IPS DF 4.7 (cell line): ENCODE data around the gene RFPL3.
"Not testable (repeated sequence)": the region's sequence is repeated elsewhere in the genome, so short reads cannot be mapped to it uniquely, and the experiment has no call there.

ENCODE experiments used
- DNase-seq: peaks from one replicate; pipeline ENCODE4 v3.0.0-alpha.2; 2013; ENCODE audit warnings: low spot score; ENCODE audit errors: extremely low read depth

The RFPL3 gene

DNA sequence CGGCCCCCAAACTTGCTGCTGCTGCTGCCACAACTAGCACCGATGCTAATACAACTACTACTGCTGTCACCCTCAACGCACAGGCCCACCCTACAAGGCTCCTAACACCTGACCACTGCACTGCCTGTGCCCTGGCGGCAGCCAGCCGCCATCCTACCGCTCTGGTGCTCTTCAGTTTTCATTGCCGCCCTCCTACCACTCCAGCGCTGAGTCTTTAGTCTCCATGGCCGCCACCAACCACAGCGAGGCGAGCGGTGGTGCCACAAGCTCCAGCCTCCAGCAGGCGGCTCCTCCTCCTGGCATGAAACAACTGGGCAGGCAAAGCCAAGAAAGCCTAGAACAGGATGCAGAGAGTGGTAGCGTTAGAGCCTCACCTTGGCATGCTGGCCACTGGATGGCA is 5.0 kb upstream of the RFPL3 start:
- DNase-seq: no peak

DNA sequence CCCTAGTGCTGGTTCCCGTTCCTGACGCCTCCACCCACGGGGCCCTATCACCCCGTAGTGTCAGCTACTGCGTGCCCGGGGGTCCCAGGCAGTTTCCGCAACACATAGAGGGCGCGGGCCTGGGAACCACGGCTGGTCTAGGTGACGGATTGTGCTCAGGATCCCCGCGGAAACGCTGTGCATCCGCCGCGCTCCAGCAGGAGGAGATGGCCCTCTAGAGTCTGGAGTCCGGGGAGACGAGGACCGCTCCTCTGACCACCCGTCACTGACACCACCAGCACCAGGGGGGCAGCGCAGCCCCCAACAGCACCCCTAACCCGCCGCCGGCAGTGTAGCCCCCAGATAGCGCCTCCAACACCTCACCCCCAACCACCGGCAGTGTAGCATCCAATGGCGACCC is 4.4 kb upstream of the RFPL3 start:
- no peak for DNase-seq

DNA sequence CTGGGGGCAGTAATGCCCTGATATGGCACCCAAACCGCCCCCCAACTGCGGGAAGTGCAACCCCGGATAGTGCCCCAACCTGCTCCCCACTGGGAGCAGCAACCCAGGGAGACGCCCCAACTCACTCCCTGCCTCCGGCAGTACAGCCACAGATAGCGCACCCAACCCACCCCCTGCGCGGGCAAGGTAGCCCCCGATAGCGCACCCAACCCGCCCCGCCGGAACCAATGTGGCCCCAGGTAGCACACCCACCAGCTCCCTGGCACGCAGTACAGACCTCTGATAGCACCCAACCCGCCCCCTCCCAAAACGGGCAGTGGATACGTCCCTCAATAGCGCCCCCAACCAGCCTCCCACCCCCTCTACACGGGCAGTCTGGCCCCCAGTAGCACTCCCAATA is 3.8 kb upstream of the RFPL3 start:
- no peak for DNase-seq

DNA sequence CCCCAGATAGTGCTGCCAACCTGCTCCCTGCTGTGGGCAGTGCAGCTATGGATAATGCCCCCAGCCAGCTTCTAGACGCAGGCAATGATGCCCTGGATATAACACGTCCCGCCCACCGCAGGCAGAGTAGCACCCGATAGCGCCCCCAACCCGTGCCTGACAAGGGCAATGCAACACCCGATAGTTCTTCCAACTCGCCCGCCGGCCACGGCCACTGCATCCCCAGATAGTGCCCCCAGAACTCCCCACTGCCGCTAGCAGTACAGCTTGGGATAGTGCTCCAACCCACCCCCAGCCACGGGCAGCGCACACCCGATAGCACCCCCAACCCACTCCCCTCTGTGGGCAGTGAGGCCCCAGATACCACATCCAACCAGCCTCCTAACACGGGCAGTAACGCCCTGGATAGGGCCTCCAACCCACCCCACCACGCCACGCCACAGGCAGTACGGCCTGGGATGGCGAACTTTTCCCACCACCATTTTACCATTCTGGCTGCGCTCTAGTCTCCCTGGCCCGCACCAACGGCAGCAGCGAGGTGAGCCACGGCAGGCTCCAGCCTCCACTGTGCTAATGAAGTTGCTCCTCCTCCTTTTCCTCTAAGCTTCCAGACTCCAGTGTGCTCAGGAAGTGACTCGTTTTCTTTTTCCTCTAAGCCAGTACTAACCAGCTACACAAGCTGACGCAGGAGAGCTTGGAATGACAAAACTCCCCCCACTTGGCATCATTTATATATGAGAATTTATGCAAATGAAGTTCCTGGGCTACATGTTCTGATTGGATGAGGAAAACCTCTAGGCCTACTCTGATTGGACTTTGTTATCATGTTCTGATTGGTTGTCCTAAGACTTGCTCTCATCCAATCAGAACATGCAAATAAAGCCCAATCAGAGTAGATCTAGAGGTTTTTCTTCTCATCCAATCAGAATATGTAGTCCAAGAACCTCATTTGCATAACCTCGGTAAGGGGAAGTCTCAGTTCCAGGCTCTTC is 3.0 kb upstream of the RFPL3 start:
- DNase-seq: no peak

DNA sequence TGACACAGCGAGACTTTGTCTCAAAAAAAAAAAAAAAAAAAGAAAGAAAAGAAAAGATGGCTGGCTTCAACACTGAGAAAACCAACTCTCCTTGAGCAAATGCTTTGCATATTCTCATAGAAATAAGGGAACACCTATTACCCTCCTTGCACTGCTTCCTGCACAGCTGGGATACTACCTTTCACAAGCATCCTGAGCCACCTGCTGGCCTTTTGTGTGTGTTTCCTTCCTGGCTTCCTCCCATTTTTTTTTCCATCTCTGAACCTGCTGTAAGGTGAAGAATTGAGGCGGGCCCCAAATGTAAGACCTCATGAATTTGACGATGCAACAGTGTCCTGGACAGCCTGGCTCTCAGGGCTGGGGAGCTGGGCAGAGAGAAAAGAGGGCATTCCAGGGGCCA is 1.9 kb upstream of the RFPL3 start:
- peak; percentile 46 for DNase-seq

DNA sequence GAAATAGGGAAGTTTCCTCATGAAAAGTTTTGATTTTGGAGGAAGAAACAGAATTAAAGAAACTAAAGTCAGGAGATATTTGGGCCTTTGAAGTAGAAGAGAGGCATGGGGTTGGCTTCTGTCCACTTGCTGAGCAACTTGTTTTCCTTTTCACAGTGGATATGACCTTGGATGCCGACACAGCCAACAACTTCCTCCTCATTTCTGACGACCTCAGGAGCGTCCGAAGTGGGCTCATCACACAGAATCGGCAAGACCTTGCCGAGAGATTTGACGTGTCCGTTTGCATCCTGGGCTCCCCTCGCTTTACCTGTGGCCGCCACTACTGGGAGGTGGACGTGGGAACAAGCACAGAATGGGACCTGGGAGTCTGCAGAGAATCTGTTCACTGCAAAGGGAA is 2.4 kb downstream of the RFPL3 start:
- DNase-seq: not testable (repeated sequence)

DNA sequence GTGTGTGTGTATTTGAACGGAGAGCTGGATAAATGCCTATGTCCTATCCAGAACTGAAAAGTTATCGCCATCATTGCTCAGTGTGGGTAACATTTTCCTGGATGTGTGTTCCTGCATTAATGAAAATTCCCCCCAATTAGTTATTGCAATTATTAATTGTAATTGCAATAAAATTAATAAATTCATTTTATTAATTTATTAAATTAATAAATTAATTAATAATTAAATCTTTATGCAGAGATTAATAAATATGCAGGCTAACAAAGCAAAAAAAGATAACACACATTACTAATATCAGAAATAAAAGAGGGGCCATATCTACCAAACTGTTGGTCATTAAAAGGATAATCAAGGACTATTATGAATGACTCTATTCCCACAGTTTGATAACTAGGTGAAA is 3.6 kb downstream of the RFPL3 start:
- DNase-seq: no peak

DNA sequence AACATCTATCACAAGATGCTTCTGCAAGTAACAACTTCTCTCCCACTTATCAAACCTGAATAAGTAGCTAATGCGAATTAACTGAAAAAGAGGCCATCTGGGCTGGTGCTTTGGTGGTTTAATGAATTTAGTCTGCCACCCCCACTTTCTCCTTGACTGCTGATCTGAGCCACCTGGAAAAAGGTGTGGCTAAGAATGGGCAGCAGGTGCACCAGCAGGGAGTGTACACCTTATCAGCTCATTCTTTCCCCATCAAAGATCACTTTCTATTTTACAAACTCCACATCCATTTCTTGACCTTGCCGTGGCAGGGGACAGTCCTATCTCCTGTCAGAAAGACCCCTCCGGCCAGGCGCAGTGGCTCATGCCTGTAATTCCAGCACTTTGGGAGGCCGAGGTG is 6.5 kb downstream of the RFPL3 start:
- DNase-seq: no peak

DNA sequence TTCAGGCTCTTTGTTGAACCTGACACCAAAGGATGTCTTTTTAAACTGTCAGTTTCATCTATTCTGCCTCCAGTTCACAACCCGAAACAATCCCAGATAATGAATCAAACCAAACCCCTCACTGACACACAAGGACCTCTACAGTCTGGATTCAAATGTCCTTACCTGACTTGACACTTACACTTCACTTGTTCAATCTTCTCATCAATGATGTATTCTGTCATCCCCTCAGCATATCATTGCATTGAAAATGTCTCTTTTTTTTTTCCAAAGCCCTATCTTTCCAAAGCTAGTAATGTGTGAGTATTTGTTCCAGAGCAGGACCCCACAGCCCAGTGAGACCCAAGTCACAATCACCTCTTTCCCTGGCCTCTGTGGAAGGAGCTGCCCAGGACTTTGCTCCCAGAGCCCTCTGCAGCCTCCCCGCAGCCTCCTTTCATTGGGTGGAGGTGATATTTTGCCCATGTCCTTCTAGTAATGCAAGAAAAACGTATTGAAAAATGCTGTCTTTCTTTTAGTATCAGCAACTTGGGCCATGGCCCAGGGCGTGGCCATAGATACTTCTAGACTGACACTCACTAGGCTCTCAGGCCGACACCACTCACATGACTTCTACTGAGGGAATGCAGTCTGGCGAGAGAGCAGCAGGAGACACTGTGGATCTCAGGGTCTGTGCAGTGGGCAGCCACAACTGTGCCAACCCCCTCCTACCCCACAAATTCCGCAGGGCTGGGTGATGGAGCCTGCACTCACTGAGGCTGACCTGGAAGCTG is 18.2 kb downstream of the RFPL3 start:
- DNase-seq: no peak

DNA sequence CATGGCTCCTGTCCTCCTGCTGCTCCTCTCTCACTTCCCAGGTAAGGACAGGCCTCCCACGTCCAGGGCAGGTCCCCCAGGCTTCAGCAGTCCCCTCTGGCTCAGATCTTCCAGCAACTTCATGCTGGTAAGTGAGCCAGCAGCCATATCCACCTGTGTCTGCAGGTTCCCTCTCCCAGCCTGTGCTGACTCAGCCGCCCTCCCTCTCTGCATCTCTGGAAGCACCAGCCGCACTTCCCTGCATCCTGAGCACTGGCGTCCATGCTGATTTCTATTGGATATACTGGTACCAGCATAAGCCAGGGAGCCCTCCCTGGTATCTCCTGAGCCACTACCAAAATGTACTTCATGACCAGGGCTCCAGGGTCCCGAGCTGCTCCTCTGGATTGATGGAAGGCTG is 19.0 kb downstream of the RFPL3 start:
- DNase-seq: no peak

DNA sequence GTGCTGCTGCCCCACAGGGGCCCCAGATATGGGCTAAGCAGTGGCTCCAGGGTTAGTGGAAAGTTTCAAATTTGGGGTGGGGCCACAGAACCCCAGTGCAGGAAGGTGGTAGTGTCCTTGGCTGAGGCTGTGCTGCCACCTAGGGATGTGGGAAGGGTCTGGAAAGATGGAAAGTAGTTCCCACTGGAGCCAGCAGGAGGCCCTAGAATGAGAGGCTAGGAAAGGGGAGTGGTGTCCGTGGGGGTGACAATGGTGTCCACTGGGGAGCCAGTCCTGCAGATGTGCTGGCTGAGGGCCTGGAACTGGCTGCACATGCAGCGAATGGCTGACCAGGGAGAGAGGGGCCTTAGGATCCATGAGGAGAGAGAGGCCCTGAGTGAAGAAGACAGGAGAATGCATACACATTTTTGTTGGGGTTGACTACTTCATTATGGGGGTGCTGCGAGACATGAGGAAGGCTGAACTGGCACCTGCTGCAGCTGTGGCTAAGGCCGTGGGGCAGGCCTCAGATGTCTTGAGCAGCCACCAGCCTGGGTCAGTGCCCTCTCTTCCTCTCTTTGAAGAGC is 21.1 kb downstream of the RFPL3 start:
- peak; percentile 41 for DNase-seq

DNA sequence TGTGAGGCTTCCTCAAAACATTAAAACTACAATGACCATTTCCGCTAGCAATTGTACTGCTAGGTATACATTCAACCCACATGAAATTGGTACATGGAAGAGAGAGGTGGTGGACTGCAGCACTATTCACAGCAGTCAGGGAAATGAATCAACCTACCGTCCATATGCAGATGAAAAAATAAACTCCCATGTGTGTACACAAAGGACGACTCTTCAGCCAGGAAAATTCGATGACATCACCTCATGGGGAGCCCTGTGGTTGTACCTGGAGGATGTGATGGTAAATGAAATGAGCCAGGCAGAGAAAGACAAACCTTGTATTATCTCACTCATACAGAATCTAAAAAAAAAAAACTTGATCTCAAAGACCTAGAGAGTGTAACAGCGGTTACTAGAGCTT is 23.3 kb downstream of the RFPL3 start:
- DNase-seq: no peak

DNA sequence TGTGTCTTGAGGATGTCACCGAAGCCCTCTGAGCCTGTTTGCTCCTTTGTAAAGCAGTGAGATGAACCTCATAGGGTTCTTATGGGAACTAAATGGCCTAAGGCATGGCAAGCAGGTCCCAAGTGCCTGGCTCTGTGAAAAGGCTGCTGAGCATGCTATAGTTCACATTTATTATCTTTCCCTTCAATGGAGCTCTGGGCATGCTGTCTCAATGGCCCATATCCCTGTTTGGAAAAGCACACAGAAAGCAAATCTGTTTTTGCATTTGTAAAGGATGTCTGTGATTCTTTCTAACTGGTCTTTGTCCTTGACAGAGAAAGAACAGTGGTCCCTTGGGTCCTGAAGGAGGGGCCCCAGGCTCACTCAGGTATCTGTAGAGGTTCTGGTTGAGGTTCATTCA is 28.0 kb downstream of the RFPL3 start:
- DNase-seq: no peak

DNA sequence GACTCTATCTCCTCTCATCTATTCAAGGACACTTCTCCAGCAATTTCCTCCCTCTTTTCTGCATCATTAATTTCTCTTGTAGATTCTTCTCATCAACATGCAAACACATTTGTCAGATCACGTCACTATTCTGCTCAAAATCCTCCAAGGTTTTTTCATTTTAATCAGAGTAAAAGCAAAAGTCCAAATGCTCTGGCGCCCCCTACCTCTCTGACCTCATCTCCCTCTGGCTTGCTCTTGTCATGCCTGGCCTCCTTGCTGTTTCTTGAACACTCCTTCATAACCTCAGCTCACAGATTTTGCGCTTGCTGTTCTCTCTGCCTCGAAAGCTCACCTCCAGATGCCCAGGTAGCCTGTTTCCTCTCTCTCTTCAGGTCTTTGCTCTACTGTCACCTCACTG is 32.0 kb downstream of the RFPL3 start:
- no peak for DNase-seq

DNA sequence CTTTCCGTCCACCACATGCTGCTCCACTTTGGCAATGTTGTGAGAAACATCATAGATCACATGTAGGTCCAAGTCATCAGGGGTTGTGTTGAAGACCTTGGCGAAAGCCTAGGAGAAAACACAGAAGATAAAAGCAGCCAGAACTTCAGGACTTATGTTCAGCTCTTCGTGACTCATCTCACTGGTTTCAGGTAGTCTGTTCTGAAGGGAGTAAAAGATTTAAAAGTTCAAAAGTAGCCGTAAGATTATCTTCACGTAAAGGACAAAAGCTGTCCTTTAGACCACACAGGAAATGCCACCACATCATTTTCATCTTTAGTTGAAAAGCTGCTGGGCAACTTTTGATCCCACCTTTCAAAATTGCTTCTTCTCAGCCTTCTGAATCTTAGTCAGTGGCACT is 37.4 kb downstream of the RFPL3 start:
- no peak for DNase-seq

DNA sequence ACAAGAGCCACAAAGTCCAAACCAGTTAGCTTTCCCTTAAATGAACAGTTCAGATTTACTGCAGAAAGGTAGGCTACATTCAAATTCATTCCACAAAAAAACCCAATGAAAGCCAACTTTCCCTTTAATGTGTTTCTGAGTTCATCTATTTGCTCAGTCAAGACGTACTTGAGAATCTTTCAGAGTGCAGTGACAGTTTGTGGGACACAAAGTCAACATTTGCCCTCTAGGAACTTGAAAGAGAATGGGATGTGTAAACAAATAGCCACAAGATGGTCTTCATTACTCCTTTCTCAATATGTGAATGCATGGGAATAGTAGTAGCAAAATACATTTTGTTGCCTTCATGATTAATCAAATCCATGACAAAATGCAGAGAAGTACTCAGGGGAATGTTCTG is 38.6 kb downstream of the RFPL3 start:
- no peak for DNase-seq

DNA sequence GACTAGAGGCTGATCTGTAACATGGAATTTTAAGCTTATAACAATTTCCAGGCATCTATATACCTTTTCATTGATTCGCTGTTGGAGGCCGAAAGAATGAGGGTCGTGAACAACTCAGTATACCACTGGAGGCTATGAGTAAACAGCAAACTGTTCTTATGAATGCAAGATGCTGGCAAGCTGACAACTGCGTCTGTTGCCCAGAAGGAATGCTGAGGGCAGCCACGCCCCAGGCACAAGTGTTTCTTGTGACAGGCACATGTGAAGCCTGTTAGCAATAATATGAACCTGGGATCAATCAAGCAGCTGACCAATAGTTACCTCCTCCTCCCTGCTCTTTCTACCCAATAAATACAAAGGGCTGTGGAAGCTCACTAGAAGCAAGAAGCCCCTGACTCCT is 39.1 kb downstream of the RFPL3 start:
- DNase-seq: no peak

DNA sequence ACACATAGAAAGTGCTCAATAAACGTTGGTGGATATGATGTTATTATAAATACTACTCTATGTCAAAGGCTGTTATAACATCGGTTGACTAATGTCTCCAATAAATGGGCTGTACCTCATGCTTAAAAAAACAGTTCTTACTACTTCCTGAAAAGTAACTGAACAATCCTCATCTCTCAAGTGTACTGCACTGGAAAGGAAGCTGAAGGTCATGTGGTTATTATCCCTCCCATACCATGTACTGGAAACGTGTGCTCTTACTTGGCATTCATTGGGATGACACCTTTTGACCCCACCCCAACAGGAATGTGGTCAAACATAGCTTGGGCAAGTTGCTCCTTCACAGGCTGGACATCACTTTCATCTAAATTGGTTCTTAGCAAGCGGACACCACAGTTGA is 43.8 kb downstream of the RFPL3 start:
- DNase-seq: no peak

DNA sequence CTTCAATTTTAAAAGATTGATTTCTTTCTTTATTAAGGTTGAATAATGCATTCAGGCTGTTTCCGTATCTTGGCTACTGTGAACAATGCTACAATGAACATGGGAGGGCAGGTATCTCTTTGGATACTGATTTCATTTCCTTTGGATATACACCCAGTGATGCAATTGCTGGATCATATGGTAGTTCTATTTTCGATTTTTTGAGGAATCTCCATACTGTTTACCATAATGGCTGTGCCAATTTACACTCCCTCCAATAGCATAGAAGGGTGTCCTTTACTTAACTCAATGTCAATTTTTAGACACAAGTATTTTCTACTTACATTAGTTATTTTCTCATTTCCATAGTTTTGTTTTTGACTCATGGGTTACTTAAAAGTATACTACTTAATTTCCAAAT is 46.4 kb downstream of the RFPL3 start:
- no peak for DNase-seq

DNA sequence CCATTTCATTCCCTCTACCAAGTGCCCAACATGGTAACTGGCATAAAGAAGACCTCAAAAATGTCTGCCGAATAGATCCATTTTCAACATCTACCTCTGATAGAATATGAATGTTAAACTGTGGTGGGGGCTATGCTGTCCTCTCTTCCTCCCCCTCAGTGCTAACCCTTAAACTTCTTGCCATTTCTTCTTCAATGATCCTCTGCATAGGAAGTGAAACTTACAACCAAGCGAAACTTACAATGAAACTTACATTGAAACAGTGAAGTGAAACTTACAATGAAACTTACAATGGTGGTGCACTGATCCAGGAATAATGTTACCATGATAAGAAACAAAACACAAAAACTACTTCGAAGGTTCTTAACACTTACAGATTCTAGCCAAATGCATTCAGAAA is 49.6 kb downstream of the RFPL3 start:
- no peak for DNase-seq

DNA sequence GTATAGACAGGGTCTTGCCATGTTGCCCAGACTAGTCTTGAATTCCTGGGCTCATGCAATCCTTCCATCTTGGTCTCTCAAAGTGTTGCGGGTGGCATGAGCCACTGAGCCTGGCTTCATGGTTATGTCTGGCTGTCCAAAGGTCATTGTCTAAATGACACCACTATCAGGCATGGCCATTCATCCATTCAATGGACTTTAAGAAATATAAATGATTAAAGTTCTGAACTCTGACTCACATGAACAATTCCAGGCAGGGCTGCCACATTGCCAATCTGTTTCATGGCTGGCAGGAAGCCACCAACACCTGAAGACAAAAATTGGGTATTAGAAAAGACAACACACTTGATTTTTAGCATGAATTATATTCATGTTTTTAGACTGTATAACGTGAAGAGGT is 50.3 kb downstream of the RFPL3 start:
- DNase-seq: no peak

DNA sequence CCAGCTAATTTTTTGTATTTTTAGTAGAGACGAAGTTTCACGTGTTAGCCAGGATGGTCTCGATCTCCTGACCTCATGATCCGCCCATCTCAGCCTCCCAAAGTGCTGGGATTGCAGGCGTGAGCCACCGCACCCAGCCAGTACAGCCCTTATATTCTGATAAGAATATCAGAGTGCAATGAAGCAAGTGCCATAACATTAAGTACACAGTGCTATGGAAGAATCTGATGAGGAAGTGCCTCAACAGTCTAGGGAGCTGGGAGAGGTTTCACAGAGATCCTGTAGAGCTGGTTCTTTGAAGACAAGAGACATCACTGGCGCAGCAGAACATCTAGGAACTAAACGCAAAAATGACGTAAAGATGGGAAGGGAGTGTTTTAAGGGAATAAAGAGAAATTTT is 52.3 kb downstream of the RFPL3 start:
- DNase-seq: no peak
